Pulmonary artery endothelial cell (primary cell): Measurements from ENCODE around the gene SMAD3. TPM values are rescaled to one million over a fixed set of nuclear protein-coding genes. Genes with fewer than 3 reads are reported as not detected.

ENCODE experiments used
- DNase-seq: peaks from one replicate; pipeline ENCODE4 v3.0.0-alpha.2; 2011; ENCODE audit warnings: low read depth, low spot score
- total RNA-seq: library from RNA; depleted of rRNA; stranded (reverse); fragments of >200 nt; gene quantifications from 2 replicates; pipeline ENCODE4 v1.2.3, GENCODE V29; 2014

SMAD3 gene
- total RNA-seq, 1 donor from 2014 or later, result 34.6 TPM

DNA sequence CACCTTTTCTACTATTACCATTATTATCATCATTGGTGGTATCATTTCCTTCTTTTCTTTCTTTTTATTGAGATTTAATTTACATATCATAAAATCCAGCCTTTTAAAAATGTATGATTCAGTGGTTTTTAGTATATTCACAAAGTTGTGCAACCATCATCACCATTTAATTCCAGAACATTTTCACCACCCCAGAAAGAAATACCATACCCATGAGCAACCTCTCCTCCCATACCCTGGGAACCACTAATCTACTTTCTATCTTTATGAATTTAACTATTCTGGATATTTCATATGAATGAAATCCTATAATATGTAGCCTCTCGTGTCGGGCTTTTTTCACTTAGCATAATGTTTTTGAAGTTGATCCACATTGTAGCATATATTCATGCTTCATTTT is 159.9 kb downstream of the SMAD3 start:
- DNase-seq, result no peak

DNA sequence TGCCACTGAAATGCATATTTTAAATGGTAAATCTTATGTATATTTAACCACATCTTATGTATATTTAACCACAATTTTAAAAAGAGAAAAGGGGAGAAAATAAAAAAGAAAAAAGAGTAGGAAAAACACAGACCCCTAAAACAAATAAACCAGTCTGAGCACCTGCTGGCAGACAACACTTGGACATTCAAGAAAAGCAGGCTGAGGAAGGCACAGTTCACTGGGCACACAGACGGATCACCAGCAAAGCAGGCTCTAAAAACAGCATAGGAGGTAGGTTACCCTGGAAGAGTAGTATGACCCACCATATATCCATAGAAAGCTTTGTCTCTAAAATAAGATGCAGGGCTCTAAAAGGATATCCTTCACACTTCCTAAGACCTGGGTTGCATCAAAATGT is 162.0 kb downstream of the SMAD3 start:
- no peak for DNase-seq

- no peak for DNase-seq
Observed at GRCh38 chr15:67227846-67228245, 162.4 kb downstream of the SMAD3 start.

GRCh38 chr15:67228286-67228685 is 162.9 kb downstream of the SMAD3 start:
- no peak for DNase-seq

DNA sequence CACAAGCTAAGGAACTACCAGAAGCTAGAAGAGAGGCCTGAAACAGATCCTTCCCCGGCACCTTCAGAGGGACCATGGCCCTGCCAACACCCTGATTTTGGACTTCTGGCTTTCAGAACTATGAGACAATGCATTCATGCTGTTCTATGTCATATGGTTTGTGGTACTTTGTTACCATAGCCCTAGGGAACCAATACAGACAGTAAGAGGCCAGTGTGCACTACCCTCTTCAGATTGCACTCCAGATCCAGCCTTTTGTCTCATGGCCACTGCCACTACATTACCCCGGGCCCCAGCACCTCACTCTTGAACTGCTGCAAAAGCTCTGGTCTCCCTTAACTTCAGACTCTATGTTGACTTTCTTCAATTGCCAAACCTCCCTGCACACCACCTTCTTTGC is 165.1 kb downstream of the SMAD3 start:
- no peak for DNase-seq

DNA sequence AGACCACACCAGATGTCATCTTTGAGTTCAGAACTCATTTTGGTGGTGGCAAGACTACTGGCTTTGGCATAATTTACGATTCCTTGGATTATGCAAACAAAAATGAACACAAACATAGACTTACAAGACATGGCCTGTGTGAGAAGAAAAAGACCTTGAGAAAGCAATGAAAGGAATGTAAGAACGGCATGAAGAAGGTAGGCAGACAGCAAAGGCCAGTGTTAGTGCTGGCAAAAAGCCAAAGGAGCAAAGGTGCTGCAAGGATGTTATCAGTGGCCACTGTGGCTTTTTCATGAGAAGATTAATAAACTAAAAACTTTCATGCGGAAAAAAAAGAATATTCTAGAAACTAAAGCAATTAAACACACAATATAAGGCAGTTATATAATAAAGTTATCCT is 167.2 kb downstream of the SMAD3 start:
- no peak for DNase-seq

GRCh38 chr15:67240235-67241131 is 175.1 kb downstream of the SMAD3 start:
- DNase-seq, result no peak

DNA sequence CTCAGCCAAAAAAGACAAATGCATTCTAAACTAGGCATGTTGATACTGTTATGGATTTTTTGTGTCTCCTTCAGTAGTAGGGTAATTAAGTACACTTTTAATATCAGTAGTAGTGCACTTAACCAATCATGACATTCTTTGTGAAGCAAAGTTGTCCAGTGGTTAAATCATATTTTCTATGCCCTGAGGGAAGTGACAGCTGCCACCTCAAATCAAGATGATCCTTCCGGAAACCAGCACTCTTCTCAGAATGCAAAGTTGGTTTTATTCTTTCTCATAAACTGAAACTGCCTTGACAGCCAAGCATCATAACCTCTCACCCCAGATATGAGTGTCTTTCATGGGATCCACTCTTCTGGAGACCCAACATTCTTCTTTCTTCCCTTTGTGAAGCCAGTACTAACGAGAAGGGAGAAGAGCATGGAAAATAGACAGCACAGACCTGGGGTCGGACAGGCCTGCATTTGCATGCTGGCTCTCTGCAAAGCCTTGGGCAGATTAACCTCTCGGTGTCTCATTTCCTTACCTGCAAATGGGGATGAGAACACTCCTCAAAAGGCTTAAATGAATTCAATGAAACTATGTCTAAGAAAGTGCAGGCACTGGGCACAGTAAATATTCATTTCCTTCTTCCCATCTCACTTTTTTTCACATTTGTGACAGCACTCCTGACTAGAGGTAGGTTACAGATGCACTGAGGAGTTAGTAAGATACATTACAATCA is 175.9 kb downstream of the SMAD3 start:
- no peak for DNase-seq

GRCh38 chr15:67242708-67243111 is 177.3 kb downstream of the SMAD3 start:
- DNase-seq, result no peak

Other genes starting within 250 kb of the SMAD3 start
- gene AAGAB, start 189.1 kb downstream of the SMAD3 start, total RNA-seq, result 51.1 and 64.5 TPM in 2 replicates
- 1.4 and 2.2 TPM in 2 replicates for gene IQCH, start 189.2 kb downstream of the SMAD3 start, total RNA-seq